ENCODE results near the gene BCAS3. TPM values are rescaled to one million over a fixed set of nuclear protein-coding genes. Genes with fewer than 3 reads are reported as not detected.

Gene BCAS3
- polyA plus RNA-seq, 1 donor: 29.1 TPM

GRCh38 chr17:61251939-61252865 lies 574.6 kb downstream of the BCAS3 start:
- DNase-seq: peak; percentile 83

GRCh38 chr17:61253362-61253761 lies 575.7 kb downstream of the BCAS3 start:
- DNase-seq: no peak

GRCh38 chr17:61253937-61254574 lies 576.4 kb downstream of the BCAS3 start:
- no peak for DNase-seq

- no peak for DNase-seq
These were observed 577.3 kb downstream of the BCAS3 start for GRCh38 chr17:61254904-61255303.

- DNase-seq: no peak
These were observed 578.0 kb downstream of the BCAS3 start for GRCh38 chr17:61255647-61256046.

- DNase-seq: no peak
These were observed 581.7 kb downstream of the BCAS3 start for GRCh38 chr17:61259360-61259759.

- DNase-seq: no peak
These were observed 582.6 kb downstream of the BCAS3 start for GRCh38 chr17:61260071-61260797.

GRCh38 chr17:61261001-61261637 lies 583.5 kb downstream of the BCAS3 start:
- no peak for DNase-seq

- no peak for DNase-seq
These were observed 587.7 kb downstream of the BCAS3 start for GRCh38 chr17:61265397-61265796.

- DNase-seq: no peak
These were observed 590.2 kb downstream of the BCAS3 start for GRCh38 chr17:61267847-61268246.

GRCh38 chr17:61275395-61275794 lies 597.7 kb downstream of the BCAS3 start:
- no peak for DNase-seq

- no peak for DNase-seq
These were observed 599.2 kb downstream of the BCAS3 start for GRCh38 chr17:61276806-61277205.

- DNase-seq: no peak
These were observed 602.0 kb downstream of the BCAS3 start for GRCh38 chr17:61279476-61280145.

GRCh38 chr17:61280338-61280737 lies 602.7 kb downstream of the BCAS3 start:
- DNase-seq: no peak

- DNase-seq: no peak
These were observed 603.2 kb downstream of the BCAS3 start for GRCh38 chr17:61280851-61281250.

- DNase-seq: no peak
These were observed 604.7 kb downstream of the BCAS3 start for GRCh38 chr17:61282377-61282776.

- DNase-seq: no peak
These were observed 605.4 kb downstream of the BCAS3 start for GRCh38 chr17:61283043-61283442.

- DNase-seq: no peak
These were observed 606.5 kb downstream of the BCAS3 start for GRCh38 chr17:61284174-61284573.

GRCh38 chr17:61284746-61285145 lies 607.1 kb downstream of the BCAS3 start:
- no peak for DNase-seq

- DNase-seq: no peak
These were observed 608.1 kb downstream of the BCAS3 start for GRCh38 chr17:61285526-61286320.

- DNase-seq: no peak
These were observed 608.8 kb downstream of the BCAS3 start for GRCh38 chr17:61286449-61286848.

All from left kidney (tissue), 2 donors.